ENCODE results near the gene PIP4K2A. TPM values are rescaled to one million over a fixed set of nuclear protein-coding genes. Genes with fewer than 3 reads are reported as not detected.

Gene PIP4K2A
- total RNA-seq, 2 donors from 2014 or later: 11.3 to 16.8 TPM

DNA sequence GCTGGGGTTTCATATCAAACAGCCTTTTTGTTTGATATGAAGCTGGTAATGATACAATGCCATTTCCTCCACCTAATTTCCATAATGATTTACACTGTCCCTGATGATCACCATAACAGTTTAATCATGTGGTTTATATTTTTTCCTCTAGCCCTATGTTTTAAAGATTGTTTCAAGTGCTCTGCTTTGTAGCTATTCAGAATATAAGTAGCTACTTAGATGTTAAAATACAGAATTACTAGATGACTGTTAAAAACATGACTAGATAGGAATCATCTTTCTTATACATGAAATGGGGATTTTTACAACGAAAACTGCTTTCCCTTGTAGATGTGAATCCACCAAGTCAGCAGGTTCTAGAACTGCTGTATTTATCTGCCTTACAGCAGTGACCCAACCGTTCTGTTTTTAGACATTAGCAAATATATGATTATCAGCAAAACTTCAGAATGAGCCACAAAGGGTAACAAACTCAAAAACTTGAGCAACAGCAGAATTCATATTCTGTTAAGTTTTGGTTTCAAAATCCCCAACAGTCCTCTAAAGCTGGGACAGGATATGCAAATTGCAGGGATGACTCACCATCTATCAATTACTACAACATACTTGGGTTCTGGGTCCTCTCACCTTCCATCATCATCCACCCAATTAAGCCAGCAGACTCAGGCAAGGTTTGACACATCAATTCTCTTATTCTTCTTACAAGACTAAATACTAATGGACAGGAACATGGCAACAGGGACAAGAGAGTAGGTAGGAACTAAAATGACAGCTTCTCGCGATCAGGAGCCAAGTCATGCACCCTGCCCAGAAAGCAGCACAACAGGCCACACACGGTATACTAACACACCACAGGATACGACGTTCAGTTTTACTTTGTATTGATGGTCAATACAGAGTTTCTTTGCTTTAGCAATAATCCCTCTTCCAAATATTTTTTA lies 83.9 kb downstream of the PIP4K2A start:
- DNase-seq: no peak
- intact Hi-C loops (cut with DNase I, micrococcal nuclease): no loop called here
- peak; percentile 40 for ATAC-seq

DNA sequence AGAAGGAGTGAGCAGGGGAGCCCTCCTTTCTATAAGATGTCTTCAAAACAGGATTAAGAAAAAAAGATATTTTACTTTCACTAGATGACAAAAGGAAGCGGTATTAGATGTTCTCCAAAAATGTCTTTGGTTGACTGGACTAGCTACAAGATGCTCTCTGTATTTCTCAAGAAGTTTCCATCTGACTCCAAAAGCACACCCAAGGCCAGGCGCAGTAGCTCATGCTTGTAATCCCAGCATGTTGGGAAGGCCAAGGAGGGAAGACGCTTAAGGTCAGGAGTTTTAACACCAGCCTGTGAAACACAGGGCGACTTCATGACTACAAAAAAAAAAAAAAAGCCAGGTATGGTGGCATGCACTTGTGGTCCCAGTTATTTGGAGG lies 84.5 kb downstream of the PIP4K2A start:
- DNase-seq (no peak), ATAC-seq (no peak)
- intact Hi-C loops (cut with DNase I, micrococcal nuclease): no loop called here

DNA sequence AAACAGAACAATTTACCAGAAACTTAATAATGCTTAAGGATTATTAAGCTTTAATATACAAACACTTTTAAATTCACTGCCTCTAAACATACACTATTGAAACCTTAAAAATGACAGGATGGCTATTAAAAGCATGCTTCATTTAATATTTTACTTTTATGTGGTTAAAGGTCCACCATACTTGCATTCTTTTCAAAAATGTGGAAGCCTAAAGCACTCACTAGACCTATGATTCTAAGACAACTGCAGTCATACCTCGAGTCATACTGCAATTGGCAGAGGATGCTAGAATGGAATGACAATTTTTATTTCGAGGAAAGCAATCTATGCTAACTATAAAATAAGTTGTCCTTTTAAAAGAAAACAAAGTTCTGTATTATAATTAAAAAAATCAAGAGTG lies 85.3 kb downstream of the PIP4K2A start:
- intact Hi-C loops (cut with DNase I, micrococcal nuclease): no loop called here
- no peak for ATAC-seq
- no peak for DNase-seq

DNA sequence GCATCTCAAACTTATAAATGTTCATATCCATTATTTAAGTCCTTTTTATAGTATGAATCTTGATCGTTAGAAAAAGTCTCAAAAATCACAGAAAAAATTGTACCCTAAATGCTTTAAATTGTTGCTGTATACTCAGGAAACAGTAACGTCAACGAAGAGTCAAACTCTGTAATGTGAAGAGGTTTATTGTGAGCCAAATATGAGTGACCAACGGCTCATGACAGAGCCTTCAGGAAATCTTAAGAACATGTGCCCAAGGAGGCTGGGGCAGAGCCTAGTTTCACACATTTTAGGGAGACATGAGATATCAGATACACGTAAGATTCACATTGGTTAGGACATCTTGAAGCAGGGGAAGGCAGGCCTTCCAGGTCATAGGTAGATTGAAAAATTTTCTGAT lies 86.1 kb downstream of the PIP4K2A start:
- no peak for DNase-seq
- ATAC-seq: no peak
- intact Hi-C loops (cut with DNase I, micrococcal nuclease): no loop called here

DNA sequence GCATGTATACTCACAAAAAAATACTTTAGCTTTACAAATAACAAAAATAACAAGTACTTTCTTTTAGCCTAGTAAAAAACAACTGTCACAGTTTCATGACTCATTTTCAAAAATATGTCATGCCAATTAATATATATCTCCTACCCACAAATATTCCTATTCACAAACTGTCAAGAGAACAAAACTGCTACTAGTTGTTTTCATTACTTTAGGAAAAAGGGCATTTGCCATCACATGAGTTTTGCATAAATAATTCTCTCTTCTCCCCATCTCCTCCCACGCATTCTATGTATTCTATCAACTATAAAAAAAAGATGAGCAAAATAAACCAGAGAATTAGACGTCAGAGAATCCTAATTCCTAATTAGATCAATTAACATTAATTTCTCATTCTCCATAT lies 87.6 kb downstream of the PIP4K2A start:
- ATAC-seq: no peak

DNA sequence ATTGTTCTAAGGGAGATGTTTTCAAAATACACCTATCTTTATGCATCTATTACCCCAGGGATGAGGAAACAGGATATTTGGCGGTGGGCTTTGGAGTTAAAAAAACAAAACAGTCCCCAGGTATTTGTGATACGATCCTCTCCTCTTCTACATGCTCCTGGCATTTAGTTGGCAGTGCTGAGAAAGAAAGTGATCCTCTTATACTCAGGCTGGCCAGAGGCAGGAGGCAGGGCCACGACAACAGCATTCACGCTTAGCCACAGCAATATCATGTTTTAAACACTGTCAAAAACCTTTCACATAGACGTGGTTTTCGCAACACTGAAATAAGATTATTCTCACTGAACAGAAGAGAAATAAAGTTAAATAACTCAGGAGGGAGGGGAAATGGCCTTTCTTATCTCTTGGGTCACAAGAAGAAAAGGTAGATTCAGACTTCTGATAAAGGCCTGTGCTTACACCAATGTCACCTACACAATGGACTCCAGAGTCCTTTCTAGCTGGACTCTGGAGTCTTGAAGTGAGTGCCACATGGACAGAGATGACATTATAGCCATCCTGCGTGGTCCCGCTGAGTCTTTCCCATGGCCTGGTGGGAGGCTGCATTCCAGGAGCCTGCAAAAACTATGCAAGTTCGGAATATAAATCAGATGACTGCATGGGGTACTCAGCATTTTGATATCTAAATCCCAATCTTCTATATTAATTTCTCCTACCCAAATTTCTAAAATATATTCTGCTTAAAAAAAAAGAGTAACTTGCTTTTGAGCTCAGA lies 88.7 kb downstream of the PIP4K2A start:
- intact Hi-C loops (cut with DNase I, micrococcal nuclease): no loop called here
- no peak for DNase-seq
- ATAC-seq: no peak

More for the DNA sequence above, 87.6 kb downstream of the PIP4K2A start:
- intact Hi-C loops (cut with DNase I, micrococcal nuclease): no loop called here
- no peak for DNase-seq

DNA sequence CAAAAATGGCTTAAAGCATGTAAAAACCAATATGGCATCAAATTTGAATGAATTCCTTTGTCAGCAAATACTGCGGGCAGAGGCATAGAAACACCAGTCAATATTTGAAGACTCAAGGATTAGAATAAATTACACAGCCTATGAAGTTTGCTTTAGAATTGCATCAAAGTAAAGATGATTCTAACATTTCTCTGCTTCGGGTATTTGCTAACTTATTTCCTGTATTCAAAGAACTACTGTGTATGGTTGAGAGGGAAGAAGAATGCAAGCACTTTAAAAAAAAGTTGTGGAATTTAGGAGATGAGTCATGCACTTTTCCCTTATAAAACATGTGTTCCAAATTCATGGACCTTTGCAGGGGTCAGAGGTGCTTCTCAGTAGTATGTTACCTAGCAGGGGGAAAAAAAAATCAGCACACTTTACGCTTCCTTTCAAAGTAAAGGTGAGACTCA lies 90.1 kb downstream of the PIP4K2A start:
- intact Hi-C loops (cut with DNase I, micrococcal nuclease): no loop called here
- DNase-seq (no peak), ATAC-seq (no peak)

DNA sequence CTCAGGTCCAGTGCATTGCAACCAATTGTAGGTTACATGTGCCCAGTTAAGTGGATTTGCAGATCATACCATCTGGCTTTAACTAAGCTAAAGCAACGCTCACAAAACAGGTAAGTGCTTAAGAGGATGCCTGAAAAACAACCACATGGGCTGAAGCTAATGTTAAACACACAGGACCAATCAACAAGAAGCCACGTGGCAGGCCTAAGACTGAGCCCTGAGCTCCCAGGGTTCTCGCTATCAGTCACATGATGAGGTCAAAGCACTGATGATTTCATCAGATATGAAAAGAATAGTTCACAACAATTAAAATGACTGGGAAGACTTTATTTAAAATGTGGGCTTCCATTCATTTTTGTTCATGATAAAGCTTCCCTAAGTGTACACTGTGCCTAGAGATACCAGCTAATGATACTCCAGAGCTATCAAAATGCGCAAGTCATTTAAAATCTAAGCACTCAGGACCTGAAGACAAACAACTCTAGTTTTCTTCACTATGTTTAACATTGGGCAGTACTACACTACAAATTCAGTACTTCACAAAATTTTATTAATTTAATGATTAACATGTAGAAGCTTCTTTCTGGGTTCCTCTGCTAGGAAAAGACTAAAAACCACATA lies 90.6 kb downstream of the PIP4K2A start:
- no peak for ATAC-seq
- intact Hi-C loops (cut with DNase I, micrococcal nuclease): no loop called here
- no peak for DNase-seq

DNA sequence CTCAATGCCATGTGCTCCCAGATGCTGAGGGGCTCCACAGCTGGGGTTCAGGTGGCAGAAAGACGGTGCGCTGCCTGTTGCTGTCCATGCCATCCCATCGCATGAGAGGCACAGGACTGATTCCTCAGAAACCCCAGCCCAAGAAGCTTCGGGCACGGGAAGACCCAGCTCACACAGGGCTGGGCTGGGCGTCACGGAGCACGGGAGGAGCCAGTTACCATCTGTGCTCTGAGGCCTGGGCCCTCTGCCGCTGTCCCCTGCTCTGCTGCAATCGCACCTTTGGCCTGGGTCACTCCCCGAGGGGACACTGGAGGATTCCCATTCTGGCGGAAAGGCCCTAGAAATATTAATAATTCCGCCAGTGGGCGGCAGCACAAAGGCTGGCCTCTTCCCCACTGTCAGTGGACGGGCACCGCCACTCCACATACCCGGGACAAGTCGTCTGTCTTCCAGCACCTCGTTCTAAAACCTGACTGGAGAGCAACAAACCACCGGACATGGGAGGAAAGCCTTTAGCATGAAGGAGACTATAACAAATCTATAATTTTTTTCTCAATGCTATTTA lies 92.1 kb downstream of the PIP4K2A start:
- no peak for ATAC-seq

DNA sequence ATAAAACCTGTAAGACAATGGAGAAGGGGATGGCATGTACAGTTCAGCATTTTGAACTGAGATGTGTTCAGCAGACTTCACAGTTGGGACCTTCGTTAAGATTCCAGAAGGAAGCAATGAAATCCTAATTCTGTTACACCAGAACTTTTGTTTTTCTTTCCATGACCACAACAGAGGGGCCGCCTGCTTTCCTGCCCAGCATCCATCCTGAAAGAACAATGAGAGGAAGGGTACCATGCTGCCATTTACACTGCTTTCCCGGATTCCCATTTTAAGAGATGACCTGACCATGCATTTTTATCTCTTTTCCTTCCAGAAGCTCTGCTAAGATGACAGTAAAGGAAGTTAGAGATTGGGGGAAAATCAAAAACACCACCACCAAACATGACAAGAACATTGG lies 92.7 kb downstream of the PIP4K2A start:
- ATAC-seq (no peak), DNase-seq (no peak)
- intact Hi-C loops (cut with DNase I, micrococcal nuclease): no loop called here

More for the DNA sequence above, 92.1 kb downstream of the PIP4K2A start:
- intact Hi-C loops (cut with DNase I, micrococcal nuclease): no loop called here
- DNase-seq: no peak

DNA sequence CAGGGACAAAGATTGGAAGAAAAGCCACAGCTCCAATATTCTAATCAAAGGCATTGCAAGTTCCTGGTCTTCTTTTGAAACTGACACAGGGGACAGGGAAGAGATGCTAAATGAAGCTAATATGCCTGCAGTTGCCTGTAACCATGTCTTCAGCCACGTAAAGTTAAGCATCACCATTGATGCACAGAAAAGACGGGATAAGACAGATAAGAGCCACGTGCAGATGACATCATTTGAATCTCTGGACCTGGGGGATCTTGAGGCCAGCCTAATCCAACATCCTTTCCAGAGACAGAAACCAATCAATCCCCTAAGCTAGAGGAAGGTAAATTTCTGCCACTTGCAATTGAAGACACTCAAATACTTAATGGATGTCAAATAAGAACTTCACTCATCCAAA lies 93.4 kb downstream of the PIP4K2A start:
- ATAC-seq: no peak
- intact Hi-C loops (cut with DNase I, micrococcal nuclease): no loop called here

DNA sequence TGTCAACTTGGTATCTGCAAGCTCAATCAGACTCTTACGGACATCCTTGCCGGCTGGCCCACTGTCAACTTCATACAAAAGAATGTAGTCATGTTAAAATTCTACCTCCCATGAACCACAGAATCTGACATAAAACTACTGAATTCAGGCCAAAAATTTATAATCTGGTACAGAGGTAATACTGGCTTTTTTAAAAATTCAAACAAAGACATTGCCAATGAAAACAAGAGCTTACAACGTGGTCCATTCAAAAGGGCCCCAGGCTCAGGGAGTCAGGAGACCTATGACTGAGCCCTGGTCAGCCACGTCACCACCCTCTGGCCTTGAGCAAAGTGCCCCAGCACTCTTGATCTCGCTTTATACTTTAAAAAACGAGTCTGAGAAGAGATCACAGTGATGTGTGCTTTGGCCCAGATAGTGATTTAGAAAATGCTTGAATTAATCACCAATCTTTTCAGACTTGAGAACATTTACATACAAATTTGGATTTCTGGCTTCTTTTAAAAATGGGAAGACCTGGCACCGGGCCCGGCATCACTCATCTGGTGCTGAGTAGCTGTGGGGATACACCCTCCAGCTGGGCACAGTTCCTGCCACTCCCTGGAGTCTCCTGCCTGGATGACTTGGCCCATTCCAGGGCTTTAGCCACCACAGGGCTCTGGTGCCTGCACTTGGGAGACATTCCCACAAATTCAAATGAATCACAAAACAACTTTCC lies 94.1 kb downstream of the PIP4K2A start:
- intact Hi-C loops (cut with DNase I, micrococcal nuclease): no loop called here
- DNase-seq (peak in 1 of 2 donors; percentile 52), ATAC-seq (no peak)

More for the DNA sequence above, 93.4 kb downstream of the PIP4K2A start:
- DNase-seq: no peak

DNA sequence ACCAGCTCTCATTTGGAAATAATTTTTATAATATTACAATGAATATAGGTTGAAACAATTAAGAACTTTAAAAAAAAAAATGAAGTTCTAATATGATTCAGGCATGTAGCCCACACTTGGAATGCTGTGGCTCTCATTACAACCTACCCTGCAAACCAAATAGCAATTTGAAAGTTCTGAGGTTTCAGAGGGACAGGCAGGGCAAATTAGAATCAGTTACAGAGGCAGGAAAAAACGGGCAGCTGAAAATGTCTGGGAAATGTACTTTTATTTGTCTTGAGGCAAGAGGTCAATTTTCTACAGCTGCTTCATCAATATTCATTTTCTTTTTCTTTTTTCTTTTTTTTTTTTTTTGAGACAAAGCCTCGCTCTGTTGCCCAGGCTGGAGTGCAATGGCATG lies 95.3 kb downstream of the PIP4K2A start:
- no peak for ATAC-seq
- DNase-seq: no peak
- intact Hi-C loops (cut with DNase I, micrococcal nuclease): no loop called here

DNA sequence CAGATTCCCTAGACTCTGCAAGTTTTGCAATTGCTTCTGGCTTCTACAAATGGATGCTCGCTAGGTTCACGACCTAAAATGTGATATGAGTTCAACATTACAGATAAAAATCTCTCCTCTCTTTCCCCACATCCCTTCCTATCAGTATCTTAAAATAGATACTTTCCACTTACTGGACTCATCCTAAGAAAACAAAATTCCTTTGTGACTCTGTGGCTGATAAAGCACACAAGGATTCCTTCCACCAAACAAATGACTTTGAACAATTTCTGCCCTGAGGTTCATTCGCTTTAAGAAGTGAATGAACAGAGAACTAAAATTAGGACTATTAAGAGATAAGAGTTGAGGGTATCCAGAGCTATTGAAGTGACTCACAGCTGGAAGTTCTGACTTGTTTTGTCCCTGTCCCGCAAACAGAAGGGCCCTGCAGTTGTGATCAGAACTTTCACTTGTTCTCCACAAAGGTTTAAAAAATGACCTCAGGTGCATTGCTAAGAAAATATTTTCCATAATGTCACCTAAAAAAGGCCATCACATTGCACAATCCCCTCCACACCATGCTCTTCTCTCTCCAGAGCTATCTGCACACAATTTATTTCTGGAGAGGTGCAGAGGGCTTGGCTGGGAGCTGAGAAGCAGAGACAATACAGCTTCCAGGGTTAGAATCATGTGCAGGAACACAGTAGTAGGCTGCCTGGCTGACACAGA lies 96.1 kb downstream of the PIP4K2A start:
- DNase-seq: no peak
- intact Hi-C loops (cut with DNase I, micrococcal nuclease): no loop called here
- no peak for ATAC-seq

DNA sequence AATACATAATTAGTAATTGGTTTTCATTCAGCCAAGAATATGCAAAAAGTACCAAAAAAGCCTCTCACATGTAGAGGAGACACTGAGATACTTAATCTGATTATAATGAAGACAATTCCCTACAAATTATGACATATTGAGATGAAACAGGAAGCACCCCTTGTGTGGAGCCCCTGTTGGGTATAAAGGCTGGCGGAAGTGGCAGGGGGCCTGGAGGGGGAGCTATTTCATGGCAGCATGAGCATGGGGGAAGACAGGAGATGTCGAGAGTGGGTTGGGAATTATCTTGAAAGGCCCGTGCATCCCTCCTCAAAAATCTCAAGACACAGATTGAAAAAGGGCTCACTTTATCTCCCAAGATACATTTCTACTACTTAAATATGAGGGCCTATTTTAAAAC lies 96.9 kb downstream of the PIP4K2A start:
- DNase-seq (no peak), ATAC-seq (no peak)
- intact Hi-C loops (cut with DNase I, micrococcal nuclease): no loop called here

DNA sequence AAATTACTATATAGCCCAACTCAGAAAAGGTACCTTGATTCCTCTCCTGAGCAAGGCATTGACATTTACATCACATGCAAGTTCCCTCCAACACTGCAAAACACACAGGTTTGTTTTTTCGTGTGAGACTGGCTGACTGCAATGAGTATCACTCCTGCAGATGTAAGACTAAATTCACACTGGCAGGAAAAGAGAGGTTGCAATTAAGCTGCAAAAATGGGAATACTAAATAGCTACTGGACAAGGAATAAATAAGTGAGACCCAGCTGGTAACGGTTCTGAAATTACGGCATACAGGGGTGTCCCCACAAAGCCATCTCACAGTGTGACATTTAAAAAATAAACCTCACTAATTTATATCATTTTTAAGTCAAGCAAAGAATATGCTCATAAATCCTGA lies 97.3 kb downstream of the PIP4K2A start:
- ATAC-seq (no peak), DNase-seq (no peak)
- intact Hi-C loops (cut with DNase I, micrococcal nuclease): no loop called here

DNA sequence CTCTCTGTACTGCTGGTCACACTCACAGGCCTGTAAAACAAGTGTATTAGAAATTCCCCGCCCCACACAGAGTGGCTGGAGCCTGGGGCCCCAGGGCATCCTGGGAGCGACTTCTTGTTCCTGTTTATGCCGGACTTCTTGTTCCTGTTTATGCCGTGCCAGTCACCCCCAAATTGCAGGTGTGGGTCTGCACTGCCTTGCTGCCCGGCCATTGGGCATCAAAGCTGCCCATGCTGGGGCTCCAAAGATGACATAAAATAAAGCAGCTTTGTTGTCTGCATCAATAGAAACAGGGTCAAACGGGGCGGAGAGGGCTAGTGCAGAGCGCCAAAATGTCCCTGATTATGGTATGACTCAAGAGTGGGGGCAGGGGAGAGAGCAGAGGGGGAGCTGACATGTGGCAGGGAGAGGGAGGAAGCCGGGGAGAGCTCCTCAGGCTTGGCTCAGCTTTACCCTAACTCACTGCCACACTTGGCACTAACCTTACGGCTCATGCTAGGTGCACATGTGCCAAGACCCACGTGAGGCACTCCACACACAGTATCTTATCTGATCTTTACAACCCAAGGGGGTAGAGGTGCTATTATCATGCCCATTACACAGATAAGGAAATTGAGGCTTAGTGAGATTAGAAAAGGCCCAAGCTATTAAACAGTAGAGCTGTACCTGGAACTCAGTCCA lies 98.4 kb downstream of the PIP4K2A start:
- intact Hi-C loops (cut with DNase I, micrococcal nuclease): no loop called here
- DNase-seq (peak; percentile 61 to 65), ATAC-seq (peak; percentile 94)

DNA sequence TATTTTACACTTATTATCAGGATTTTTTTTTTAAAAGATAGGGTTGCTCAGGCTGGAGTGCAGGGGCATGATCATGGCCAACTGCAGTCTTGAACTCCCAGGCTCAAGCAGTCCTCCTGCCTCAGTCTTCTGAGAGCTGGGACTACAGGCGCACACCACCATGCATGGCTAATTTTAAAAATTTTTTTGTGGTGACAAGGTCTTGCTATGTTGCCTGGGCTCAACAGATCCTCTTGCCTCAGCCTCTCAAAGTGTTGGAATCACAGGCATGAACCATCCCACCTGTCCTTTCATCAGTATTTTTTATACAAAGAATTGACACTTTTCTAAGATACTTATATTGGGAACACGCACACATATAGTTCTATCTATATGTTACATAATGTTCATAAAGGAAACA lies 99.3 kb downstream of the PIP4K2A start:
- intact Hi-C loops (cut with DNase I, micrococcal nuclease): no loop called here
- no peak for DNase-seq
- no peak for ATAC-seq
